Mesenchymal stem cell (in vitro differentiated cells and primary cell): ENCODE measurements around the gene CDAN1.

Source experiments
- DNase-seq: peaks from one replicate; pipeline ENCODE4 v3.0.0-alpha.2; 2013
- H2AFZ ChIP-seq: one replicate; pipeline ENCODE4 v1.6.1; 2013; ENCODE audit warnings: low read depth, mild to moderate bottlenecking, control low read depth, inconsistent platforms, low read length, moderate library complexity
- H2AK5ac ChIP-seq: 2 replicates; pipeline ENCODE4 v1.6.1; 2013; ENCODE audit warnings: low read length, moderate library complexity, mild to moderate bottlenecking, inconsistent platforms; ENCODE audit not compliant: severe bottlenecking
- H2BK120ac ChIP-seq: one replicate; pipeline ENCODE4 v1.6.1; 2013; ENCODE audit warnings: low read depth, mild to moderate bottlenecking, inconsistent platforms, low read length, moderate library complexity
- H2BK12ac ChIP-seq, 2 experiments: one replicate each; pipeline ENCODE4 v1.6.1; 2013; ENCODE audit warnings: inconsistent platforms in 2 of 2, low read length in 2 of 2, mild to moderate bottlenecking in 2 of 2, moderate library complexity in 2 of 2, control low read depth in 1 of 2
- H2BK15ac ChIP-seq: one replicate; pipeline ENCODE4 v1.6.1; 2013; ENCODE audit warnings: mild to moderate bottlenecking, low read depth, inconsistent platforms; ENCODE audit not compliant: poor library complexity, severe bottlenecking
- H2BK5ac ChIP-seq: 2 replicates; pipeline ENCODE4 v1.6.1; 2013; ENCODE audit warnings: low read depth, mild to moderate bottlenecking, low read length, control low read depth, inconsistent platforms; ENCODE audit not compliant: poor library complexity, severe bottlenecking
- H3K14ac ChIP-seq, 2 experiments: one replicate each; pipeline ENCODE4 v1.6.1; 2013; ENCODE audit warnings: inconsistent platforms in 2 of 2, low read length in 2 of 2, control low read depth in 1 of 2, mild to moderate bottlenecking in 1 of 2, moderate library complexity in 1 of 2
- H3K18ac ChIP-seq, 2 experiments: one replicate each; pipeline ENCODE4 v1.6.1; 2013; ENCODE audit warnings: inconsistent platforms in 2 of 2, low read length in 2 of 2, control low read depth in 1 of 2, low read depth in 1 of 2, mild to moderate bottlenecking in 1 of 2
- H3K23ac ChIP-seq, 2 experiments: one replicate each; pipeline ENCODE4 v1.6.1; 2013; ENCODE audit warnings: inconsistent platforms in 2 of 2, low read length in 2 of 2, mild to moderate bottlenecking in 2 of 2, moderate library complexity in 2 of 2, control low read depth in 1 of 2
- H3K27ac ChIP-seq: 2 replicates; pipeline ENCODE4 v1.5.1; 2013; ENCODE audit warnings: mild to moderate bottlenecking, moderate library complexity, low read length, control low read depth, inconsistent platforms; ENCODE audit not compliant: poor library complexity, severe bottlenecking
- H3K27me3 ChIP-seq, 2 experiments: 2 replicates each; pipeline versions ENCODE4 v1.6.1 to v1.7.0; 2013; ENCODE audit warnings: low read length in 2 of 2, mild to moderate bottlenecking in 2 of 2, moderate library complexity in 2 of 2, control low read depth in 1 of 2, inconsistent platforms in 1 of 2; ENCODE audit not compliant: control insufficient read depth in 1 of 2, insufficient read depth in 1 of 2
- H3K36me3 ChIP-seq, 2 experiments: 2 replicates each; pipeline versions ENCODE4 v1.6.1 to v1.7.0; 2013; ENCODE audit warnings: low read length in 2 of 2, control low read depth in 1 of 2, inconsistent platforms in 1 of 2, low read depth in 1 of 2, mild to moderate bottlenecking in 1 of 2; ENCODE audit not compliant: insufficient read depth in 2 of 2, control insufficient read depth in 1 of 2
- H3K4ac ChIP-seq, 2 experiments: one replicate each; pipeline ENCODE4 v1.6.1; 2013; ENCODE audit warnings: inconsistent platforms in 2 of 2, low read length in 2 of 2, mild to moderate bottlenecking in 2 of 2, moderate library complexity in 2 of 2, control low read depth in 1 of 2, low read depth in 1 of 2
- H3K4me1 ChIP-seq: 2 replicates; pipeline ENCODE4 v1.6.1; 2013; ENCODE audit warnings: low read depth, low read length, control low read depth; ENCODE audit not compliant: control insufficient read depth, insufficient read depth
- H3K4me2 ChIP-seq: 2 replicates; pipeline ENCODE4 v1.6.1; 2013; ENCODE audit warnings: low read length, mild to moderate bottlenecking, inconsistent platforms; ENCODE audit not compliant: poor library complexity, severe bottlenecking
- H3K4me3 ChIP-seq, 2 experiments: 2 replicates each; pipeline versions ENCODE4 v1.5.1 to v1.7.0; 2013; ENCODE audit warnings: low read length in 2 of 2, mild to moderate bottlenecking in 2 of 2, control low read depth in 1 of 2, low read depth in 1 of 2; ENCODE audit not compliant: insufficient read depth in 1 of 2
- H3K79me1 ChIP-seq: replicated peaks from 2 replicates; pipeline ENCODE4 v1.6.1; 2013; ENCODE audit warnings: mild to moderate bottlenecking, control low read depth, low read length, inconsistent platforms; ENCODE audit not compliant: poor library complexity, severe bottlenecking
- H3K9ac ChIP-seq: 2 replicates; pipeline ENCODE4 v1.7.0; 2013; ENCODE audit warnings: mild to moderate bottlenecking, low read length, moderate library complexity
- H3K9me3 ChIP-seq: 2 replicates; pipeline ENCODE4 v1.7.0; 2013; ENCODE audit warnings: mild to moderate bottlenecking, low read length; ENCODE audit not compliant: control insufficient read depth
- H4K8ac ChIP-seq: one replicate; pipeline ENCODE4 v1.6.1; 2013; ENCODE audit warnings: inconsistent platforms, mild to moderate bottlenecking, low read length, moderate library complexity
- H4K91ac ChIP-seq: one replicate; pipeline ENCODE4 v1.6.1; 2013; ENCODE audit warnings: mild to moderate bottlenecking, low read length, inconsistent platforms
- WGBS: methylation state at CpG from one replicate; pipeline ENCODE4 v1.1.7; 2013; ENCODE audit warnings: mixed read lengths; 5-methylcytosine and 5-hydroxymethylcytosine counted together

The CDAN1 gene

DNA sequence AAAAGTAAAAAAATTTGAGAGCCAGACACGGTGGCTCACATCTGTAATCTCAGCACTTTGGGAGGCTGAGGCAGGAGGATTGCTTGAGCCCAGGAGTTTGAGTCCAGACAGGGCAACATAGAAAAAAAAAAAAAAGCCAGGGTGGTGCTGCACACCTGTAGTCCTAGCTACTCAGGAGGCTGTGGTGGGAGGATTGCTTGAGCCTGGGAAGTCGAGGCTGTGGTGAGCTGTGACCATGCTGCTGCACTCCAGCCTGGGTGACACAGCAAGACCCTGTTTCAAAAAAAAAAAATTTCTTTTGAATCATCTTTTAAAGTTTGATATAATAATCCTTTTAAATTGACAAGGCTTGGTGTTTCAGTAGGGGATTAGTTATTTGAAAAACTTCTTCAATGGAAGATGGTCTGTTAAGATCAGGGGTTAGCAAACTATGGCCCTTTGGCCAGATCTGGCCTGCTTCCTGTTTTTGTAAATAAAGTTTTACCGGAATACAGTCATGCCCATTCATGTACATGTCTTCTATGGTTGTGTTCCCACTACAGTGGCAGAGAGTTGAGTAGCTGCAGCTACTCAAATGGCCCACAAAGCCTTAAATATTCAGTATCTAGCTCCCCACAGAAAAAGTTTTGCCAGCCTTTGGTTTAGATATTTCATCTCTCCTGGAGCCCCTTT, 28.9 kb downstream of the CDAN1 start:
- no peak overlapping the region for H2BK15ac ChIP-seq
- H3K18ac ChIP-seq = no peak overlapping the region
- no peak overlapping the region for H3K4me3 ChIP-seq
- H2AK5ac ChIP-seq = no peak overlapping the region
- no peak for DNase-seq
- H3K4ac ChIP-seq = no peak overlapping the region
- no peaks in the 10 kb centered on the region for H3K27me3 ChIP-seq
- no peak overlapping the region for H2BK120ac ChIP-seq
- no peak overlapping the region for H4K91ac ChIP-seq
- no peak overlapping the region for H2AFZ ChIP-seq
- no peak overlapping the region for H2BK12ac ChIP-seq
- no peak overlapping the region for H3K27ac ChIP-seq
- H3K9me3 ChIP-seq = no peaks in the 10 kb centered on the region
- no peak overlapping the region for H3K4me2 ChIP-seq
- H2BK5ac ChIP-seq = no peak overlapping the region
- H4K8ac ChIP-seq = no peak overlapping the region
- no peak overlapping the region for H3K23ac ChIP-seq
- H3K9ac ChIP-seq = no peak overlapping the region
- H3K79me1 ChIP-seq = peaks cover 15% of the 10 kb centered on the region
- H3K36me3 ChIP-seq = peaks cover 0 to 11% of the 10 kb centered on the region in 2 experiments
- no peak overlapping the region for H3K14ac ChIP-seq
- 98% methylated on average over 2 of the region's 3 CpGs for WGBS
- H3K4me1 ChIP-seq = no peaks in the 10 kb centered on the region

DNA sequence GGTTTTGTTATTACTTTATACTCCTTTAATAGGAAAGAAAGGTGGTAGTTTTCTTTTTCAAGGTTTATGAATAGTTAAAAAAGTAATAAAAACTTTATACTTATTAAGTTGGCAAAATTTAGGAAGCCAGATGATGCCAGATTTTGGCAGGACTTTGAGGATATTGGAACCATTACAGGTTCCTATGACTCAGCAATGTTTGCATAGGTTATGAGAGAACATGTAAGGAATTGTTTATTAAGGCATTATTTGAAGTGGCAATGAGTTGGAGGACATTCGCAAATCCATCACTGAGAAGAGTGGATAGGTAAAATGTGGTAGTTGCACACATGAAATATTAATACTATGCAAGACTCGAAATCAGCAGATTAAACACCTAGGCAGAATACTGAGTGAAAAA, 29.9 kb downstream of the CDAN1 start:
- WGBS = 100% methylated on average over 2 of the region's 2 CpGs
- Histone ChIP-seq H2BK15ac (no peak overlapping the region), H3K27ac (no peak overlapping the region), H2BK120ac (no peak overlapping the region), H3K36me3 (peaks cover 0 to 11% of the 10 kb centered on the region in 2 experiments), H3K4me3 (no peak overlapping the region), H3K18ac (no peak overlapping the region), H4K91ac (no peak overlapping the region), H2AK5ac (no peak overlapping the region), H3K79me1 (peaks cover 14% of the 10 kb centered on the region), H3K9ac (no peak overlapping the region), H2BK12ac (no peak overlapping the region), H3K23ac (no peak overlapping the region), H3K4me2 (no peak overlapping the region), H3K9me3 (no peaks in the 10 kb centered on the region), H3K4ac (no peak overlapping the region), H3K4me1 (no peaks in the 10 kb centered on the region), H3K14ac (no peak overlapping the region), H4K8ac (no peak overlapping the region), H2BK5ac (peak overlapping the region; percentile 19), H2AFZ (no peak overlapping the region), H3K27me3 (no peaks in the 10 kb centered on the region)
- no peak for DNase-seq

- H3K18ac ChIP-seq = no peak overlapping the region
- H2BK120ac ChIP-seq = no peak overlapping the region
- peaks cover 13% of the 10 kb centered on the region for H3K79me1 ChIP-seq
- no peak overlapping the region for H4K8ac ChIP-seq
- H3K4me1 ChIP-seq = no peaks in the 10 kb centered on the region
- no peak overlapping the region for H3K9ac ChIP-seq
- no peak overlapping the region for H2AFZ ChIP-seq
- H3K27ac ChIP-seq = no peak overlapping the region
- DNase-seq = no peak
- H2BK15ac ChIP-seq = no peak overlapping the region
- peaks cover 1 to 11% of the 10 kb centered on the region in 2 experiments for H3K36me3 ChIP-seq
- no peak overlapping the region for H2BK12ac ChIP-seq
- H3K14ac ChIP-seq = no peak overlapping the region
- WGBS = 94% methylated on average over 4 of the region's 5 CpGs
- no peaks in the 10 kb centered on the region for H3K27me3 ChIP-seq
- H3K4me3 ChIP-seq = no peak overlapping the region
- no peak overlapping the region for H3K23ac ChIP-seq
- no peak overlapping the region for H3K4me2 ChIP-seq
- no peak overlapping the region for H3K4ac ChIP-seq
- no peak overlapping the region for H2BK5ac ChIP-seq
- H2AK5ac ChIP-seq = no peak overlapping the region
- H3K9me3 ChIP-seq = no peaks in the 10 kb centered on the region
- no peak overlapping the region for H4K91ac ChIP-seq
Measured at GRCh38 chr15:42705336-42705735, 31.6 kb downstream of the CDAN1 start.

DNA sequence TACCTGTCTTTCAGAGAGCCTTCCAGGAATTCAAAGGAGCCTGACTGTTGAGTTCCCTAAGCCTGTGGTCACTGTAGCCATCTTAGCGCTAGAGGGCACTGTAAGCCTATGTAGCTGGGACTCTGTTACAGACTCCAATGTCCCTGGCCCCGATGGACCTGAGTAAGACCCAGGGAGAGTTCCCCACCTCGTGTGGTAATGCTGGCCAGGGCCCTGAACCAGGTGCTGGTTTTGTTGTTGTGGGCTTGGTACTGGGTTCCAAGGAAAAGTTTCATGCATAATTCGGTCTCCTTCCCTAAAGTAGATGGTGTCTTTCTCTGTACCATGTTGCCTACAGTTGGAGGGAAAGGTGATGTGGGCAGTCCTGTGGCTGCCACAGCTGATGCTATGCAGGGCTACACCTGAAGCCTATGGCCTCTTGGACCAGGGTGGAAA, 32.4 kb downstream of the CDAN1 start:
- Histone ChIP-seq H3K4ac (no peak overlapping the region), H2AFZ (no peak overlapping the region), H3K4me3 (no peak overlapping the region)

More for the DNA sequence above, 32.4 kb downstream of the CDAN1 start:
- WGBS = 46% methylated on average over 4 of the region's 4 CpGs
- no peaks in the 10 kb centered on the region for H3K27me3 ChIP-seq
- DNase-seq = peak; percentile 72
- H3K9me3 ChIP-seq = no peaks in the 10 kb centered on the region
- no peak overlapping the region for H3K14ac ChIP-seq
- H3K18ac ChIP-seq = no peak overlapping the region
- H3K79me1 ChIP-seq = peaks cover 10% of the 10 kb centered on the region
- no peaks in the 10 kb centered on the region for H3K4me1 ChIP-seq
- H4K91ac ChIP-seq = no peak overlapping the region
- no peak overlapping the region for H2BK15ac ChIP-seq
- H3K36me3 ChIP-seq = peaks cover 8 to 14% of the 10 kb centered on the region in 2 experiments
- peak overlapping the region; percentile 12 for H4K8ac ChIP-seq
- H2AK5ac ChIP-seq = no peak overlapping the region
- H3K9ac ChIP-seq = no peak overlapping the region
- H2BK12ac ChIP-seq = peak overlapping the region in 1 of 2 experiments; percentile 7
- no peak overlapping the region for H3K27ac ChIP-seq
- no peak overlapping the region for H3K23ac ChIP-seq
- no peak overlapping the region for H2BK5ac ChIP-seq
- no peak overlapping the region for H2BK120ac ChIP-seq
- no peak overlapping the region for H3K4me2 ChIP-seq
